Parathyroid adenoma (tissue), 2 donors: Measurements from ENCODE around the gene CSNK2A2.

ENCODE experiments used
- H2AFZ ChIP-seq: fragments of 300-600 bp; sonication (generic); one replicate; pipeline ENCODE4 v1.7.0; 2017; ENCODE audit warnings: antibody characterized with exemption, mild to moderate bottlenecking
- H3K27ac ChIP-seq: fragments of 300-600 bp; sonication (generic); one replicate; pipeline ENCODE4 v1.7.0; 2017
- H3K27me3 ChIP-seq: fragments of 300-600 bp; sonication (generic); one replicate; pipeline ENCODE4 v1.7.0; 2017; ENCODE audit warnings: low read length; ENCODE audit not compliant: control insufficient read depth, insufficient read depth
- H3K36me3 ChIP-seq: fragments of 300-600 bp; sonication (generic); one replicate; pipeline ENCODE4 v1.7.0; 2017; ENCODE audit warnings: low read length; ENCODE audit not compliant: control insufficient read depth, insufficient read depth
- H3K4me1 ChIP-seq: fragments of 300-600 bp; sonication (generic); one replicate; pipeline ENCODE4 v1.7.0; 2017; ENCODE audit warnings: control low read depth
- H3K4me2 ChIP-seq: fragments of 300-600 bp; sonication (generic); one replicate; pipeline ENCODE4 v1.7.0; 2017; ENCODE audit warnings: low read length
- H3K4me3 ChIP-seq: fragments of 300-600 bp; sonication (generic); one replicate; pipeline ENCODE4 v1.7.0; 2017; ENCODE audit warnings: low read depth, low read length
- H3K79me2 ChIP-seq: fragments of 300-600 bp; sonication (generic); one replicate; pipeline ENCODE4 v1.7.0; 2017; ENCODE audit warnings: control low read depth
- H3K9ac ChIP-seq: fragments of 300-600 bp; sonication (generic); one replicate; pipeline ENCODE4 v1.7.0; 2017; ENCODE audit warnings: mild to moderate bottlenecking
- H3K9me3 ChIP-seq: fragments of 300-600 bp; sonication (generic); one replicate; pipeline ENCODE4 v1.7.0; 2017; ENCODE audit warnings: low read length; ENCODE audit not compliant: control insufficient read depth
- CTCF ChIP-seq: fragments of 300-600 bp; sonication (generic); IDR thresholded peaks from one replicate; pipeline ENCODE4 v1.7.0; 2017; ENCODE audit warnings: antibody characterized with exemption, mild to moderate bottlenecking
- donor health status: primary hyperparathyroidism.

The CSNK2A2 gene

GRCh38 chr16:58114827-58115825 lies 82.8 kb downstream of the CSNK2A2 start:
- no peak for TF ChIP-seq CTCF
- Histone ChIP-seq H3K36me3 (no peaks in the 10 kb centered on the region), H2AFZ (no peak overlapping the region), H3K9me3 (no peaks in the 10 kb centered on the region), H3K4me1 (no peaks in the 10 kb centered on the region), H3K27ac (peak overlapping the region; percentile 68), H3K4me3 (no peak overlapping the region), H3K79me2 (peaks cover 33% of the 10 kb centered on the region), H3K27me3 (no peaks in the 10 kb centered on the region), H3K4me2 (no peak overlapping the region), H3K9ac (no peak overlapping the region)

- TF ChIP-seq CTCF, result no peak
Observed at GRCh38 chr16:58111302-58111627, 86.6 kb downstream of the CSNK2A2 start.

GRCh38 chr16:58110571-58111301 lies 87.2 kb downstream of the CSNK2A2 start:
- no peak overlapping the region for H3K4me2 ChIP-seq
- no peaks in the 10 kb centered on the region for H3K9me3 ChIP-seq
- TF ChIP-seq CTCF, result no peak
- no peaks in the 10 kb centered on the region for H3K4me1 ChIP-seq
- no peak overlapping the region for H3K9ac ChIP-seq
- no peaks in the 10 kb centered on the region for H3K36me3 ChIP-seq
- peaks cover 2% of the 10 kb centered on the region for H3K79me2 ChIP-seq
- no peak overlapping the region for H3K4me3 ChIP-seq
- no peak overlapping the region for H2AFZ ChIP-seq
- H3K27me3 ChIP-seq, result no peaks in the 10 kb centered on the region
- H3K27ac ChIP-seq, result no peak overlapping the region

More at GRCh38 chr16:58111302-58111627, 86.6 kb downstream of the CSNK2A2 start:
- Histone ChIP-seq H3K27me3 (no peaks in the 10 kb centered on the region), H3K4me1 (no peaks in the 10 kb centered on the region), H3K27ac (no peak overlapping the region), H3K4me3 (no peak overlapping the region), H3K4me2 (no peak overlapping the region), H3K9me3 (no peaks in the 10 kb centered on the region), H3K36me3 (no peaks in the 10 kb centered on the region), H3K9ac (no peak overlapping the region), H2AFZ (no peak overlapping the region), H3K79me2 (peaks cover 4% of the 10 kb centered on the region)

GRCh38 chr16:58109881-58110280 lies 88.0 kb downstream of the CSNK2A2 start:
- Histone ChIP-seq H3K4me2 (no peak overlapping the region), H3K9me3 (no peaks in the 10 kb centered on the region), H3K36me3 (no peaks in the 10 kb centered on the region), H2AFZ (no peak overlapping the region), H3K27me3 (no peaks in the 10 kb centered on the region), H3K79me2 (peaks cover 2% of the 10 kb centered on the region), H3K9ac (no peak overlapping the region), H3K4me1 (no peaks in the 10 kb centered on the region), H3K4me3 (no peak overlapping the region), H3K27ac (no peak overlapping the region)
- TF ChIP-seq CTCF, result no peak
